PFSK-1 (cell line): ENCODE measurements around the gene CPA3.

Experiments
- FOXP2 ChIP-seq: optimal IDR thresholded peaks from 2 replicates; pipeline ENCODE3; 2011; ENCODE audit warnings: borderline replicate concordance, control low read depth, inconsistent platforms; ENCODE audit not compliant: insufficient read depth; ENCODE audit errors: extremely low read length, extremely low read depth
- POLR2AphosphoS5 ChIP-seq: IDR thresholded peaks from 2 replicates; pipeline ENCODE4 v1.6.1; 2012; ENCODE audit warnings: low read depth, mild to moderate bottlenecking, control low read depth, low read length, moderate library complexity
- SIN3A ChIP-seq: IDR thresholded peaks from 2 replicates; pipeline ENCODE4 v1.6.1; 2012; ENCODE audit warnings: mild to moderate bottlenecking, low read length, moderate library complexity, borderline replicate concordance; ENCODE audit not compliant: insufficient read depth
- TAF1 ChIP-seq: IDR thresholded peaks from 2 replicates; pipeline ENCODE4 v1.6.1; 2012; ENCODE audit warnings: low read length, control low read depth, borderline replicate concordance; ENCODE audit not compliant: insufficient read depth
- TF ChIP-seq, protein P1 (sequence below), 2 experiments: IDR thresholded peaks; 2 replicates each; pipeline versions ENCODE4 v1.6.1 to v1.8.0; 2011 to 2012; ENCODE audit warnings: low read depth in 2 of 2, low read length in 2 of 2, control low read depth in 1 of 2, inconsistent platforms in 1 of 2, mild to moderate bottlenecking in 1 of 2, moderate library complexity in 1 of 2; ENCODE audit not compliant: insufficient read depth in 1 of 2

Gene CPA3

GRCh38 chr3:148916132-148916531 lies 51.0 kb downstream of the CPA3 start:
- TF ChIP-seq FOXP2 = no peak
- TF ChIP-seq POLR2AphosphoS5 = no peak
- TF ChIP-seq SIN3A = no peak
- TF ChIP-seq, protein P1, sequence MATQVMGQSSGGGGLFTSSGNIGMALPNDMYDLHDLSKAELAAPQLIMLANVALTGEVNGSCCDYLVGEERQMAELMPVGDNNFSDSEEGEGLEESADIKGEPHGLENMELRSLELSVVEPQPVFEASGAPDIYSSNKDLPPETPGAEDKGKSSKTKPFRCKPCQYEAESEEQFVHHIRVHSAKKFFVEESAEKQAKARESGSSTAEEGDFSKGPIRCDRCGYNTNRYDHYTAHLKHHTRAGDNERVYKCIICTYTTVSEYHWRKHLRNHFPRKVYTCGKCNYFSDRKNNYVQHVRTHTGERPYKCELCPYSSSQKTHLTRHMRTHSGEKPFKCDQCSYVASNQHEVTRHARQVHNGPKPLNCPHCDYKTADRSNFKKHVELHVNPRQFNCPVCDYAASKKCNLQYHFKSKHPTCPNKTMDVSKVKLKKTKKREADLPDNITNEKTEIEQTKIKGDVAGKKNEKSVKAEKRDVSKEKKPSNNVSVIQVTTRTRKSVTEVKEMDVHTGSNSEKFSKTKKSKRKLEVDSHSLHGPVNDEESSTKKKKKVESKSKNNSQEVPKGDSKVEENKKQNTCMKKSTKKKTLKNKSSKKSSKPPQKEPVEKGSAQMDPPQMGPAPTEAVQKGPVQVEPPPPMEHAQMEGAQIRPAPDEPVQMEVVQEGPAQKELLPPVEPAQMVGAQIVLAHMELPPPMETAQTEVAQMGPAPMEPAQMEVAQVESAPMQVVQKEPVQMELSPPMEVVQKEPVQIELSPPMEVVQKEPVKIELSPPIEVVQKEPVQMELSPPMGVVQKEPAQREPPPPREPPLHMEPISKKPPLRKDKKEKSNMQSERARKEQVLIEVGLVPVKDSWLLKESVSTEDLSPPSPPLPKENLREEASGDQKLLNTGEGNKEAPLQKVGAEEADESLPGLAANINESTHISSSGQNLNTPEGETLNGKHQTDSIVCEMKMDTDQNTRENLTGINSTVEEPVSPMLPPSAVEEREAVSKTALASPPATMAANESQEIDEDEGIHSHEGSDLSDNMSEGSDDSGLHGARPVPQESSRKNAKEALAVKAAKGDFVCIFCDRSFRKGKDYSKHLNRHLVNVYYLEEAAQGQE (IDR thresholded peaks at IDR 0.05; ENCODE audit: insufficient read depth in 1 of 2, low read depth in 2 of 2, low read length in 2 of 2) = no peak

- no peak for TF ChIP-seq POLR2AphosphoS5
- TF ChIP-seq TAF1 = no peak
- TF ChIP-seq FOXP2 = no peak
Measured at GRCh38 chr3:148922467-148922866, 57.4 kb downstream of the CPA3 start.

GRCh38 chr3:148923592-148923991 lies 58.5 kb downstream of the CPA3 start:
- TF ChIP-seq, protein P1 (IDR thresholded peaks at IDR 0.05; ENCODE audit: insufficient read depth in 1 of 2, low read depth in 2 of 2, low read length in 2 of 2) = no peak
- TF ChIP-seq POLR2AphosphoS5 (no peak), FOXP2 (no peak), SIN3A (no peak), TAF1 (no peak)

- TF ChIP-seq FOXP2 = no peak
- TF ChIP-seq, protein P1 (IDR thresholded peaks at IDR 0.05; ENCODE audit: insufficient read depth in 1 of 2, low read depth in 2 of 2, low read length in 2 of 2) = no peak
- TF ChIP-seq POLR2AphosphoS5 = no peak
- TF ChIP-seq TAF1 = no peak
- TF ChIP-seq SIN3A = no peak
Measured at GRCh38 chr3:148924562-148924961, 59.5 kb downstream of the CPA3 start.

- no peak for TF ChIP-seq POLR2AphosphoS5
- no peak for TF ChIP-seq TAF1
- no peak for TF ChIP-seq FOXP2
Measured at GRCh38 chr3:148925845-148926244, 60.7 kb downstream of the CPA3 start.

DNA sequence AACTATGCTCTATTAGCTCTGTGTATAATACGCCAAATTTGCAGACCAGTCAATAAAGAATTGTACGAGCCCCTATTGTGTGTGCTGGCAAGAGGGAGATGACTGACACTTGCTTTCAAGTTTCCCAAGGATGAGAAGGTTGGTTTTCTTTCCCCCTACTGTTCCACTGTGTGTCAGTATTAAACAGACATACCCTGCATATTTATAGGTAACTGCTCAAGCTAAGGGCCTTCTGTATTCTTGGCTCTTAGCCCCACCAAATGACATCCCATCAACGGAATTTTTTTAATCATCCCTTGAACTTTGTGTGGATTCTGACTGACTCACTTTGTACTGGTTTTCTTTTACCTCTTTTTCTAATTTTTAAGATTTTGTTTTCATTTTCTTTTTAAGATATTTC lies 65.7 kb downstream of the CPA3 start:
- no peak for TF ChIP-seq FOXP2
- TF ChIP-seq POLR2AphosphoS5 = no peak
- TF ChIP-seq, protein P1 (IDR thresholded peaks at IDR 0.05; ENCODE audit: insufficient read depth in 1 of 2, low read depth in 2 of 2, low read length in 2 of 2) = no peak
- no peak for TF ChIP-seq SIN3A
- TF ChIP-seq TAF1 = no peak
